HepG2 (cell line): ENCODE measurements around the gene ITIH2. TPM values are rescaled to one million over a fixed set of nuclear protein-coding genes. Genes with fewer than 3 reads are reported as not detected.

ENCODE experiments used
- ARID2 ChIP-seq: sonication (generic); formaldehyde crosslinking; IDR thresholded peaks from 2 replicates; pipeline ENCODE4 v1.8.1; 2022; ENCODE audit warnings: mild to moderate bottlenecking, missing genetic modification reagents, borderline replicate concordance
- ARNT ChIP-seq: fragments of 450-650 bp; IDR thresholded peaks from 2 replicates; pipeline ENCODE4 v1.6.1; 2017
- ETV5 ChIP-seq: IDR thresholded peaks from 2 replicates; pipeline ENCODE4 v1.6.1; 2018; ENCODE audit warnings: missing biosample characterization, missing genetic modification reagents, inconsistent platforms, borderline replicate concordance
- FOSL1 ChIP-seq: sonication (generic); formaldehyde crosslinking; IDR thresholded peaks from 2 replicates; pipeline ENCODE4 v1.9.0; 2021; ENCODE audit warnings: missing genetic modification reagents, borderline replicate concordance
- MAFK ChIP-seq, 2 experiments: IDR thresholded peaks in 1 of 2; conservative IDR thresholded peaks in 1 of 2; 2 replicates each; pipeline ENCODE4 v1.6.1; 2011; ENCODE audit warnings: improper control_type of control experiment in 2 of 2, low read length in 2 of 2
- MEIS2 ChIP-seq: sonication (generic); formaldehyde crosslinking; IDR thresholded peaks from 2 replicates; pipeline ENCODE4 v1.9.0; 2021; ENCODE audit warnings: mild to moderate bottlenecking, missing genetic modification reagents
- NR2F1 ChIP-seq, 2 experiments: fragments of 450-650 bp in 1 of 2; formaldehyde crosslinking in 1 of 2; IDR thresholded peaks; 2 replicates each; pipeline versions ENCODE4 v1.5.0 to v1.6.1; 2016 to 2020; ENCODE audit warnings: mild to moderate bottlenecking in 1 of 2, missing compliant biosample characterization in 1 of 2, missing genetic modification reagents in 1 of 2, moderate library complexity in 1 of 2
- PHF5A ChIP-seq: IDR thresholded peaks from one replicate; pipeline ENCODE4 v1.6.1; 2018; ENCODE audit warnings: low read depth, missing genetic modification reagents; ENCODE audit not compliant: unreplicated experiment
- PRDM10 ChIP-seq: sonication (generic); formaldehyde crosslinking; IDR thresholded peaks from 2 replicates; pipeline ENCODE4 v1.4.0; 2020; ENCODE audit warnings: low read depth, missing genetic modification reagents
- PRPF4 ChIP-seq: fragments of 200-400 bp; formaldehyde crosslinking; IDR thresholded peaks from 2 replicates; pipeline ENCODE4 v1.6.1; 2016; ENCODE audit warnings: low read length, low read depth; ENCODE audit not compliant: poor library complexity, severe bottlenecking
- TBX3 ChIP-seq: fragments of 450-650 bp; IDR thresholded peaks from 2 replicates; pipeline ENCODE4 v1.6.1; 2017; ENCODE audit warnings: antibody characterized with exemption, mild to moderate bottlenecking, inconsistent platforms, borderline replicate concordance
- TEF ChIP-seq: sonication (generic); formaldehyde crosslinking; IDR thresholded peaks from 2 replicates; pipeline ENCODE4 v1.5.0; 2020; ENCODE audit warnings: missing genetic modification reagents
- TRIM22 ChIP-seq: fragments of 450-650 bp; IDR thresholded peaks from 2 replicates; pipeline ENCODE4 v1.6.1; 2017
- ZFP36 ChIP-seq: fragments of 150-350 bp; IDR thresholded peaks from 2 replicates; pipeline ENCODE4 v1.6.1; 2018; ENCODE audit warnings: borderline replicate concordance, low read length, low read depth; ENCODE audit not compliant: partially characterized antibody
- ZNF101 ChIP-seq: sonication (generic); formaldehyde crosslinking; IDR thresholded peaks from 2 replicates; pipeline ENCODE4 v1.4.0; 2020; ENCODE audit warnings: mild to moderate bottlenecking, low read depth, missing genetic modification reagents, borderline replicate concordance
- ZNF710 ChIP-seq: sonication (generic); formaldehyde crosslinking; IDR thresholded peaks from 2 replicates; pipeline ENCODE4 v1.5.0; 2020; ENCODE audit warnings: mild to moderate bottlenecking, missing genetic modification reagents, borderline replicate concordance
- ZNF841 ChIP-seq: sonication (generic); formaldehyde crosslinking; IDR thresholded peaks from 2 replicates; pipeline ENCODE4 v1.8.1; 2023; ENCODE audit warnings: missing genetic modification reagents, borderline replicate concordance
- polyA plus RNA-seq, 8 experiments: library from polyadenylated mRNA; depleted of rRNA in 3 of 8; stranded (reverse) in 7 of 8; unstranded in 1 of 8; fragments of >200 nt; fragmentation: Illumina TruSeq in 4 of 8; extraction: Trizol in 4 of 8; gene quantifications; 2 replicates each; pipeline versions ENCODE4 v1.2.1 to v1.2.3, GENCODE V29; 2011 to 2016; ENCODE audit warnings: low read depth in 4 of 8, missing spikeins in 1 of 8, mixed read lengths in 1 of 8; ENCODE audit not compliant: insufficient read depth in 1 of 8
- total RNA-seq, 5 experiments: library from RNA; depleted of rRNA; stranded (reverse); fragments of >200 nt; fragmentation: Illumina TruSeq; extraction: Trizol; gene quantifications; 2 replicates each; pipeline ENCODE4 v1.2.3, GENCODE V29; 2016; ENCODE audit warnings: low read depth in 1 of 5

ITIH2 gene
- total and polyA plus RNA-seq, 2 of the 13 experiments (the other 11 are each of a cell fraction or from before 2014, with no cell fraction given): 1,197 to 1,427 TPM

GRCh38 chr10:7686351-7687171, 16.6 kb upstream of the ITIH2 start (continued):
- TF ChIP-seq ZNF710 (CRISPR knock-in tag) (peak; percentile 90; the same call in 1 of the 2 replicates), NR2F1 (CRISPR knock-in tag; IDR thresholded peaks at IDR 0.05) (peak in 1 of 2 experiments; percentile 94; a peak in 2 of 4 replicates), ARNT (no peak), TRIM22 (no peak), TEF (no peak), FOSL1 (CRISPR knock-in tag) (peak; percentile 55; the same call in 1 of the 2 replicates), PHF5A (CRISPR knock-in tag) (peak; percentile 90), TBX3 (peak; percentile 100), PRPF4 (no peak), MEIS2 (CRISPR knock-in tag) (peak; percentile 100), ZNF101 (CRISPR knock-in tag) (no peak), ARID2 (CRISPR knock-in tag) (0 out of 2 replicates have a peak, but pooled peaks have one; percentile 81), ZNF841 (CRISPR knock-in tag) (0 out of 2 replicates have a peak, but pooled peaks have one; percentile 66), ZFP36 (no peak), PRDM10 (CRISPR knock-in tag) (no peak), MAFK (conservative IDR thresholded peaks at IDR 0.05 in 1 of 2, IDR thresholded peaks at IDR 0.05 in 1 of 2; ENCODE audit: low read length in 2 of 2) (peak; percentile 31 to 57; a peak in 2 of 4 replicates), ETV5 (CRISPR knock-in tag) (peak; percentile 90)
